Raji (cell line): ENCODE results near the gene DRC3.

Source experiments
- POLR2A ChIP-seq: IDR thresholded peaks from 2 replicates; pipeline ENCODE4 v1.6.1; 2011; ENCODE audit warnings: low read depth, low read length, control low read depth; ENCODE audit not compliant: insufficient read depth

Gene DRC3

GRCh38 chr17:17972126-17972951 is at the start of gene DRC3, which contains the start of gene TOM1L2:
Gene DRC3, plus strand, starts transcription at chr17:17972862. Its CDS starts 4,737 bp downstream, at chr17:17977599.
Gene TOM1L2, minus strand, starts transcription at chr17:17972400. Its CDS starts 87 bp downstream, at chr17:17972313.
- TF ChIP-seq POLR2A: peak; percentile 66

- TF ChIP-seq POLR2A: no peak
Observed at GRCh38 chr17:17924131-17924856, 48.4 kb upstream of the DRC3 start.

GRCh38 chr17:17924857-17925250 is 47.8 kb upstream of the DRC3 start:
- no peak for TF ChIP-seq POLR2A

GRCh38 chr17:17926036-17926435 is 46.6 kb upstream of the DRC3 start:
- TF ChIP-seq POLR2A: no peak

- TF ChIP-seq POLR2A: no peak
Observed at GRCh38 chr17:17926840-17927449, 45.7 kb upstream of the DRC3 start.

GRCh38 chr17:17928398-17929287 is 44.0 kb upstream of the DRC3 start:
- TF ChIP-seq POLR2A: no peak

GRCh38 chr17:17929655-17930380 is 42.8 kb upstream of the DRC3 start:
- TF ChIP-seq POLR2A: no peak

- TF ChIP-seq POLR2A: no peak
Observed at GRCh38 chr17:17930674-17931073, 42.0 kb upstream of the DRC3 start.

- TF ChIP-seq POLR2A: no peak
Observed at GRCh38 chr17:17931159-17931558, 41.5 kb upstream of the DRC3 start.

GRCh38 chr17:17933775-17934174 is 38.9 kb upstream of the DRC3 start:
- TF ChIP-seq POLR2A: no peak

GRCh38 chr17:17934214-17934613 is 38.4 kb upstream of the DRC3 start:
- TF ChIP-seq POLR2A: no peak

- TF ChIP-seq POLR2A: no peak
Observed at GRCh38 chr17:17934806-17935205, 37.9 kb upstream of the DRC3 start.

- TF ChIP-seq POLR2A: no peak
Observed at GRCh38 chr17:17935321-17936271, 37.1 kb upstream of the DRC3 start.
